Spinal cord (tissue), 10 donors: ENCODE data around the gene PTGDR. TPM values are rescaled to one million over a fixed set of nuclear protein-coding genes. Genes with fewer than 3 reads are reported as not detected.

Experiments
- DNase-seq, 6 donors: peaks; one replicate each; pipeline versions ENCODE4 v3.0.0 to v3.0.0-alpha.2; 2013 to 2015; ENCODE audit warnings: low spot score in 6 of 6, low read depth in 4 of 6
- H3K27ac ChIP-seq: one replicate; pipeline ENCODE4 v1.5.1; 2013; ENCODE audit warnings: low read depth, low read length, control low read depth
- H3K27me3 ChIP-seq: one replicate; pipeline ENCODE4 v1.6.1; 2013; ENCODE audit warnings: low read length; ENCODE audit not compliant: control insufficient read depth, insufficient read depth
- H3K36me3 ChIP-seq: one replicate; pipeline ENCODE4 v1.6.1; 2013; ENCODE audit warnings: low read length; ENCODE audit not compliant: control insufficient read depth, insufficient read depth
- H3K4me1 ChIP-seq: one replicate; pipeline ENCODE4 v1.6.1; 2013; ENCODE audit warnings: low read length; ENCODE audit not compliant: control insufficient read depth, insufficient read depth
- H3K4me3 ChIP-seq: one replicate; pipeline ENCODE4 v1.5.1; 2013; ENCODE audit warnings: low read depth, low read length, control low read depth
- H3K9me3 ChIP-seq: one replicate; pipeline ENCODE4 v1.6.1; 2013; ENCODE audit warnings: low read length; ENCODE audit not compliant: control insufficient read depth, insufficient read depth
- WGBS: methylation state at CpG from one replicate; pipeline ENCODE4 v1.1.5; 2013; ENCODE audit warnings: missing lambda C conversion rate; ENCODE audit not compliant: insufficient coverage; 5-methylcytosine and 5-hydroxymethylcytosine counted together
- polyA plus RNA-seq, 2 donors: library from polyadenylated mRNA; unstranded; fragments of 120-200 nt; gene quantifications; one replicate each; pipeline ENCODE4 v1.2.1, GENCODE V29; 2013; ENCODE audit not compliant: insufficient read length in 2 of 2
- total RNA-seq, 2 donors: library from RNA; depleted of rRNA in 1 of 2; stranded (reverse); fragments of 120-200 nt in 1 of 2; fragments of >200 nt in 1 of 2; gene quantifications; one replicate each; pipeline versions ENCODE4 v1.2.3 to v1.2.4, GENCODE V29; 2013 to 2014
- donor health status: healthy.

The PTGDR gene
- total and polyA plus RNA-seq, 4 donors, result 0.36 to 10.6 (median 3.2) TPM

- Histone ChIP-seq H3K36me3 (no peaks in the 10 kb centered on the region), H3K9me3 (no peaks in the 10 kb centered on the region), H3K4me1 (no peaks in the 10 kb centered on the region), H3K27me3 (no peaks in the 10 kb centered on the region), H3K4me3 (no peak overlapping the region), H3K27ac (no peak overlapping the region)
- no CpG with 5 or more reads among the region's 1 CpG for WGBS
- DNase-seq, result no peak
These were observed 28.8 kb upstream of the PTGDR start for GRCh38 chr14:52238682-52239081.

- no peaks in the 10 kb centered on the region for H3K36me3 ChIP-seq
These were observed 26.9 kb upstream of the PTGDR start for GRCh38 chr14:52240623-52241022.

GRCh38 chr14:52241087-52241793 is 26.3 kb upstream of the PTGDR start:
- no peak for DNase-seq
- no peaks in the 10 kb centered on the region for H3K9me3 ChIP-seq
- 83% methylated on average over 1 of the region's 5 CpGs for WGBS
- no peaks in the 10 kb centered on the region for H3K36me3 ChIP-seq
- no peak overlapping the region for H3K4me3 ChIP-seq
- no peaks in the 10 kb centered on the region for H3K27me3 ChIP-seq
- H3K27ac ChIP-seq, result no peak overlapping the region
- H3K4me1 ChIP-seq, result no peaks in the 10 kb centered on the region

More at GRCh38 chr14:52240623-52241022, 26.9 kb upstream of the PTGDR start:
- H3K27me3 ChIP-seq, result no peaks in the 10 kb centered on the region
- no peaks in the 10 kb centered on the region for H3K4me1 ChIP-seq
- DNase-seq, result no peak
- H3K4me3 ChIP-seq, result no peak overlapping the region
- no peaks in the 10 kb centered on the region for H3K9me3 ChIP-seq
- no CpG with 5 or more reads among the region's 5 CpGs for WGBS
- no peak overlapping the region for H3K27ac ChIP-seq

DNA sequence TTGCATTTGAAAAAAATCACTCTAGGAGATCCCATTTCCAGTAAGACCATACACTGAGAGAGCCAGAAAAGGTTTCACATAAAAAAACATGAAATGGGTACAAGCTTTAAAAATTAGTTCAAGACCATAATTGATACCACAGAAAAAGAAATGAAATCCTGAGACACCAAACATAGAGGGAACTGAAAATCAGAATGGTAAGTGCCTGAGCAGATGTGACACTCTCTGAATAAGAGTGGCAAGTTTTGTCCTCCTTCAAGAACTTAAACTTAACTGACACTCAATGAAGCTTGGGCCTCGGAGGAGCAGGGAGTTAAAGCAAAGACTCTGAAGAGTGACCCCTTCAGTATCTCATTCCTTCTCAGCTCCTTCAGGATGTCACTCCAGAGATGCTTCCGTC is 23.2 kb upstream of the PTGDR start:
- no peaks in the 10 kb centered on the region for H3K36me3 ChIP-seq
- no peaks in the 10 kb centered on the region for H3K27me3 ChIP-seq
- H3K4me1 ChIP-seq, result no peaks in the 10 kb centered on the region
- 90% methylated on average over 2 of the region's 2 CpGs for WGBS
- H3K4me3 ChIP-seq, result no peak overlapping the region
- H3K27ac ChIP-seq, result no peak overlapping the region
- H3K9me3 ChIP-seq, result no peaks in the 10 kb centered on the region
- DNase-seq, result no peak

GRCh38 chr14:52244997-52245396 is 22.5 kb upstream of the PTGDR start:
- Histone ChIP-seq H3K27me3 (no peaks in the 10 kb centered on the region), H3K4me1 (no peaks in the 10 kb centered on the region), H3K9me3 (no peaks in the 10 kb centered on the region), H3K36me3 (no peaks in the 10 kb centered on the region), H3K27ac (no peak overlapping the region), H3K4me3 (no peak overlapping the region)
- 100% methylated on average over 3 of the region's 3 CpGs for whole genome bisulfite sequencing
- no peak for DNase-seq

DNA sequence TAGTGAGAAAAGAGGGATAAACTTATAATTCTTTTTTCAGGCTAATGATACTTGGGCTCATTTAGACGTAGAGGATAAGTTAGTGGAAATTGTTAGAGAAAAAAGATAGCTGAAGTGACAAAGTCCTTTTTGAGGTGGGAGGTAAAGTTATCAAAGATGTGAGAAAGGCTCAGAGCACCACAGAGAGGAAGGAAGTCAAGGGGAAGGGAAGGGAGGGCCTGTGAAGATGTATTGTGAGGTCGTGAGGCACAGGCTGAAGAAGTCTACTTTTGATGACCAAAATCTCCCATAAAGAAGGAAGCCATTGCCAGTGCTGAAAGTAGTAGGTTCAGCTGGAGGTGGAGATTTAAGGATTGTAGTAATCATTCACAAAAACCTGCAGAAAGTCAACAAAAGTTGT is 19.4 kb upstream of the PTGDR start:
- 100% methylated on average over 1 of the region's 2 CpGs for WGBS
- no peak overlapping the region for H3K27ac ChIP-seq
- H3K4me1 ChIP-seq, result no peaks in the 10 kb centered on the region
- no peaks in the 10 kb centered on the region for H3K9me3 ChIP-seq
- no peak for DNase-seq
- no peak overlapping the region for H3K4me3 ChIP-seq
- no peaks in the 10 kb centered on the region for H3K36me3 ChIP-seq
- no peaks in the 10 kb centered on the region for H3K27me3 ChIP-seq

- Histone ChIP-seq H3K4me1 (no peaks in the 10 kb centered on the region), H3K27me3 (no peaks in the 10 kb centered on the region), H3K4me3 (no peak overlapping the region), H3K36me3 (no peaks in the 10 kb centered on the region), H3K9me3 (no peaks in the 10 kb centered on the region), H3K27ac (no peak overlapping the region)
- DNase-seq, result no peak
- WGBS, result no CpG with 5 or more reads among the region's 1 CpG
These were observed 15.8 kb upstream of the PTGDR start for GRCh38 chr14:52251724-52252123.

DNA sequence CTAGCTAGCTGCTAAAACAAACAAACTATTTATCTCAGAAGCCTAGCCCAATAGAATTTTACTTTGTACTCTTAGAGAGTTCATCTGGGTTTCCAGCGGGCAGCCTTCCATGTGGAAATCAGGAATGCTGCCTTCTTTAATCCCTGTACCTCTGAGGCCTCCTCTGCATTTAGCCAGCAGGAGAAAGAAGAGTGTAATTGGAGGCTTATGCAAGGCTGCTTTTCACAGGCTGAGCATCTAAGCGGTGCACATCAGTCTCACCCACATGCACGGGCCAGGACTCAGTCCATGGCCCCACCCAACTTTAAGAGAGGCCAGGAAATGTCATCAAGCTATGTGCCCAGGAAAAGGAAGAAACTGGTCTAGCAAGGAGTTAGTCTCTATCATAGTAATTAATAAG is 14.0 kb upstream of the PTGDR start:
- DNase-seq, result peak in 1 of 6 donors; percentile 31
- WGBS, result no CpG with 5 or more reads among the region's 3 CpGs
- H3K27ac ChIP-seq, result no peak overlapping the region

GRCh38 chr14:52254086-52254485 is 13.4 kb upstream of the PTGDR start:
- H3K36me3 ChIP-seq, result no peaks in the 10 kb centered on the region
- H3K9me3 ChIP-seq, result no peaks in the 10 kb centered on the region
- WGBS, result 91% methylated on average over 3 of the region's 4 CpGs
- H3K27me3 ChIP-seq, result no peaks in the 10 kb centered on the region
- H3K4me3 ChIP-seq, result no peak overlapping the region
- DNase-seq, result no peak
- no peak overlapping the region for H3K27ac ChIP-seq
- H3K4me1 ChIP-seq, result no peaks in the 10 kb centered on the region

More for the DNA sequence above, 14.0 kb upstream of the PTGDR start:
- Histone ChIP-seq H3K4me1 (no peaks in the 10 kb centered on the region), H3K9me3 (no peaks in the 10 kb centered on the region), H3K27me3 (no peaks in the 10 kb centered on the region), H3K4me3 (no peak overlapping the region), H3K36me3 (no peaks in the 10 kb centered on the region)

GRCh38 chr14:52258783-52259182 is 8.7 kb upstream of the PTGDR start:
- H3K4me1 ChIP-seq, result no peaks in the 10 kb centered on the region
- no peaks in the 10 kb centered on the region for H3K27me3 ChIP-seq
- H3K36me3 ChIP-seq, result no peaks in the 10 kb centered on the region
- H3K9me3 ChIP-seq, result no peaks in the 10 kb centered on the region
- no peak for DNase-seq
- no peak overlapping the region for H3K4me3 ChIP-seq
- H3K27ac ChIP-seq, result no peak overlapping the region
- 91% methylated on average over 2 of the region's 2 CpGs for WGBS
